Measurements from ENCODE around the gene CAV1.
A peak's percentile ranks its signal among the peaks of the same experiment; 100 is the strongest.

DNA sequence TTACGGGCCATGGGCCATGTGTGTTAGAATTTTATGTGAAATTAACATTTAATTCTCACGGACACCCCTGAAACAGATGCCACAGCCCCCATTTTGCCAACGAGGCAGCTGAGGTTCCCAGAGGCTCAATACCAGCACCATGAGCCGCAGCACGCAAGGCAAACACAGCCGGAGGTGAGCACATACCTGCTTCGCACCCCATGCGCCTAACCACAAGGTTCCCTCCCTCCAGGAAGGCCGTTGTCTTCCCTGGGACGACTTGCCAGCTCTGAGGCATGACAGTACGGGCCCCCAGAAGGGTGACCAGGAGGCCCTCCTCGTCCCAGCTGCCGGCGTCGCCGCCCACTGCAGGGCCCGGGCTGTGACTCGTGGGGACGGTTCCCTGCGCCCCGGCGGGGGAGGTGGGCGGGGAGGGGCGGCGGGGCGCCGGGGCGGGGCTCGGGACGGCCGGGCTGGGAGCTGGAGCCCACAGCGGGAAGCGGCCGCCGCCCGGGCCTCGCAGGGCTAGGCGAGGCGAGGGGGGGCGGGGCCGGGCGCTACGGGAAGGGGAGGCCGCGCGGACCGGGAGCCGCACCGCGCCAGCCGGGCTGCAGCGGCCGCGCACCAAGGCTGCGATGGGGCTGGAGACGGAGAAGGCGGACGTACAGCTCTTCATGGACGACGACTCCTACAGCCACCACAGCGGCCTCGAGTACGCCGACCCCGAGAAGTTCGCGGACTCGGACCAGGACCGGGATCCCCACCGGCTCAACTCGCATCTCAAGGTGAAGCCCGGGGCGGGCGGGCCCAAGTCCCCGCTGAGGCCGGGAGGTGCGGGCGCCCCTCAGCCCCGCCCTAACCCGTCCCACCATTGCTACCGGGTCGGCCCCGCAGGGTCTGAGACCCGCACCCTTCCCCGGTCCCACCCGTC, 25.4 kb upstream of the CAV1 start, which contains the start of gene CAV2:
- TF ChIP-seq, protein P1, sequence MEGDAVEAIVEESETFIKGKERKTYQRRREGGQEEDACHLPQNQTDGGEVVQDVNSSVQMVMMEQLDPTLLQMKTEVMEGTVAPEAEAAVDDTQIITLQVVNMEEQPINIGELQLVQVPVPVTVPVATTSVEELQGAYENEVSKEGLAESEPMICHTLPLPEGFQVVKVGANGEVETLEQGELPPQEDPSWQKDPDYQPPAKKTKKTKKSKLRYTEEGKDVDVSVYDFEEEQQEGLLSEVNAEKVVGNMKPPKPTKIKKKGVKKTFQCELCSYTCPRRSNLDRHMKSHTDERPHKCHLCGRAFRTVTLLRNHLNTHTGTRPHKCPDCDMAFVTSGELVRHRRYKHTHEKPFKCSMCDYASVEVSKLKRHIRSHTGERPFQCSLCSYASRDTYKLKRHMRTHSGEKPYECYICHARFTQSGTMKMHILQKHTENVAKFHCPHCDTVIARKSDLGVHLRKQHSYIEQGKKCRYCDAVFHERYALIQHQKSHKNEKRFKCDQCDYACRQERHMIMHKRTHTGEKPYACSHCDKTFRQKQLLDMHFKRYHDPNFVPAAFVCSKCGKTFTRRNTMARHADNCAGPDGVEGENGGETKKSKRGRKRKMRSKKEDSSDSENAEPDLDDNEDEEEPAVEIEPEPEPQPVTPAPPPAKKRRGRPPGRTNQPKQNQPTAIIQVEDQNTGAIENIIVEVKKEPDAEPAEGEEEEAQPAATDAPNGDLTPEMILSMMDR (IDR thresholded peaks at IDR 0.05): no peak
- peak in 2 of 4 donors; percentile 62 to 68 for TF ChIP-seq POLR2A (IDR thresholded peaks at IDR 0.05)
